Neural progenitor cell (in vitro differentiated cells): ENCODE data around the gene TIAM2. TPM values are rescaled to one million over a fixed set of nuclear protein-coding genes. Genes with fewer than 3 reads are reported as not detected.

Source experiments
- DNase-seq: peaks from one replicate; pipeline ENCODE4 v3.0.0-alpha.2; 2016; ENCODE audit warnings: low spot score
- H2AFZ ChIP-seq: fragments of 200-600 bp; sonication (generic); replicated peaks from 2 replicates; pipeline ENCODE4 v1.6.1; 2016; ENCODE audit warnings: antibody characterized with exemption
- H3F3A ChIP-seq: fragments of 200-600 bp; sonication (generic); 2 replicates; pipeline ENCODE4 v1.6.1; 2016; ENCODE audit warnings: antibody characterized with exemption, low read depth
- H3K27ac ChIP-seq: fragments of 200-600 bp; sonication (generic); 2 replicates; pipeline ENCODE4 v1.5.1; 2016; ENCODE audit warnings: mild to moderate bottlenecking
- H3K27me3 ChIP-seq: fragments of 200-600 bp; sonication (generic); 2 replicates; pipeline ENCODE4 v1.6.1; 2016; ENCODE audit warnings: mild to moderate bottlenecking, moderate library complexity
- H3K36me3 ChIP-seq: fragments of 200-600 bp; sonication (generic); 2 replicates; pipeline ENCODE4 v1.5.1; 2016
- H3K4me1 ChIP-seq: fragments of 200-600 bp; sonication (generic); 2 replicates; pipeline ENCODE4 v1.6.1; 2016; ENCODE audit warnings: mixed run types
- H3K4me2 ChIP-seq: fragments of 200-600 bp; sonication (generic); 2 replicates; pipeline ENCODE4 v1.6.1; 2016
- H3K4me3 ChIP-seq: fragments of 200-600 bp; sonication (generic); 2 replicates; pipeline ENCODE4 v1.5.1; 2016
- H3K79me2 ChIP-seq: fragments of 200-600 bp; sonication (generic); 2 replicates; pipeline ENCODE4 v1.6.1; 2016; ENCODE audit warnings: low read depth
- H3K9ac ChIP-seq: fragments of 200-600 bp; sonication (generic); 2 replicates; pipeline ENCODE4 v1.6.1; 2016
- H3K9me3 ChIP-seq: fragments of 200-600 bp; sonication (generic); 2 replicates; pipeline ENCODE4 v1.5.1; 2016; ENCODE audit warnings: low read depth
- H4K20me1 ChIP-seq: fragments of 200-600 bp; sonication (generic); 2 replicates; pipeline ENCODE4 v1.6.1; 2016; ENCODE audit warnings: low read depth
- H3K27ac Mint-ChIP-seq: 3 replicates; pipeline ENCODE4 v1.8.0; 2021; ENCODE audit warnings: mixed read lengths
- H3K27me3 Mint-ChIP-seq: 2 replicates; pipeline ENCODE4 v1.8.0; 2022; ENCODE audit warnings: low read depth, mild to moderate bottlenecking, inconsistent platforms, moderate library complexity, mixed read lengths; ENCODE audit not compliant: insufficient read depth
- H3K36me3 Mint-ChIP-seq: 3 replicates; pipeline ENCODE4 v1.8.0; 2021; ENCODE audit warnings: mixed read lengths
- H3K4me1 Mint-ChIP-seq: 3 replicates; pipeline ENCODE4 v1.8.0; 2021; ENCODE audit warnings: mixed read lengths
- H3K4me3 Mint-ChIP-seq: 3 replicates; pipeline ENCODE4 v1.8.0; 2021; ENCODE audit warnings: mild to moderate bottlenecking, moderate library complexity, mixed read lengths
- H3K9me3 Mint-ChIP-seq: 3 replicates; pipeline ENCODE4 v1.8.0; 2020; ENCODE audit warnings: mixed read lengths
- CTCF ChIP-seq: fragments of 200-600 bp; sonication (generic); IDR thresholded peaks from 2 replicates; pipeline ENCODE4 v1.5.1; 2017; ENCODE audit warnings: antibody characterized with exemption, mild to moderate bottlenecking
- EZH2 ChIP-seq: fragments of 200-600 bp; sonication (generic); IDR thresholded peaks from 2 replicates; pipeline ENCODE4 v1.6.1; 2017; ENCODE audit warnings: antibody characterized with exemption, mild to moderate bottlenecking, moderate library complexity
- EZH2phosphoT487 ChIP-seq: fragments of 200-600 bp; sonication (generic); IDR thresholded peaks from 2 replicates; pipeline ENCODE4 v1.6.1; 2017; ENCODE audit warnings: antibody characterized with exemption
- total RNA-seq: library from RNA; depleted of rRNA; stranded (reverse); fragments of >200 nt; gene quantifications from 2 replicates; pipeline ENCODE4 v1.2.3, GENCODE V29; 2015; ENCODE audit warnings: low replicate concordance

TIAM2 gene
- total RNA-seq, 1 donor from 2014 or later = 22.8 TPM

GRCh38 chr6:155110721-155111120 lies 115.6 kb downstream of the TIAM2 start:
- Mint-ChIP-seq H3K4me3 (no peak overlapping the region), H3K36me3 (no peaks in the 10 kb centered on the region), H3K27ac (peak overlapping the region; percentile 27), H3K27me3 (peaks cover 13% of the 10 kb centered on the region), H3K4me1 (peaks cover 62% of the 10 kb centered on the region), H3K9me3 (no peaks in the 10 kb centered on the region)
- TF ChIP-seq CTCF (no peak), EZH2 (no peak)
- Histone ChIP-seq H3K27ac (no peak overlapping the region), H2AFZ (no peak overlapping the region), H3K79me2 (no peaks in the 10 kb centered on the region), H4K20me1 (no peaks in the 10 kb centered on the region), H3K36me3 (no peaks in the 10 kb centered on the region), H3F3A (peaks cover 8% of the 10 kb centered on the region), H3K9ac (no peak overlapping the region), H3K4me2 (no peak overlapping the region), H3K9me3 (no peaks in the 10 kb centered on the region), H3K27me3 (no peaks in the 10 kb centered on the region), H3K4me3 (no peak overlapping the region), H3K4me1 (peaks cover 8% of the 10 kb centered on the region)
- DNase-seq = no peak

GRCh38 chr6:155112757-155113156 lies 117.6 kb downstream of the TIAM2 start:
- Mint-ChIP-seq H3K36me3 (no peaks in the 10 kb centered on the region), H3K9me3 (no peaks in the 10 kb centered on the region), H3K4me1 (peaks cover 64% of the 10 kb centered on the region), H3K27me3 (peaks cover 13% of the 10 kb centered on the region), H3K27ac (peak overlapping the region; percentile 78), H3K4me3 (no peak overlapping the region)
- H3K27me3 ChIP-seq = no peaks in the 10 kb centered on the region
- no peaks in the 10 kb centered on the region for H3K36me3 ChIP-seq
- no peaks in the 10 kb centered on the region for H4K20me1 ChIP-seq
- no peak for TF ChIP-seq EZH2phosphoT487
- TF ChIP-seq CTCF = no peak
- TF ChIP-seq EZH2 = no peak
- H2AFZ ChIP-seq = no peak overlapping the region
- no peak overlapping the region for H3K4me2 ChIP-seq
- peaks cover 8% of the 10 kb centered on the region for H3F3A ChIP-seq
- no peaks in the 10 kb centered on the region for H3K79me2 ChIP-seq
- H3K4me3 ChIP-seq = no peak overlapping the region
- H3K9me3 ChIP-seq = no peaks in the 10 kb centered on the region
- no peak overlapping the region for H3K9ac ChIP-seq
- H3K4me1 ChIP-seq = peaks cover 3% of the 10 kb centered on the region
- DNase-seq = no peak
- H3K27ac ChIP-seq = no peak overlapping the region

GRCh38 chr6:155115893-155116570 lies 120.9 kb downstream of the TIAM2 start:
- Histone ChIP-seq H2AFZ (no peak overlapping the region), H3K27ac (no peak overlapping the region), H3F3A (peaks cover 26% of the 10 kb centered on the region), H3K36me3 (no peaks in the 10 kb centered on the region), H3K79me2 (no peaks in the 10 kb centered on the region), H3K9ac (no peak overlapping the region), H3K4me3 (no peak overlapping the region), H3K4me1 (peaks cover 16% of the 10 kb centered on the region), H4K20me1 (peaks cover 6% of the 10 kb centered on the region), H3K4me2 (no peak overlapping the region), H3K27me3 (peaks cover 10% of the 10 kb centered on the region), H3K9me3 (no peaks in the 10 kb centered on the region)
- Mint-ChIP-seq H3K4me3 (no peak overlapping the region), H3K27me3 (peaks cover 6% of the 10 kb centered on the region), H3K36me3 (peaks cover 3% of the 10 kb centered on the region), H3K27ac (peak overlapping the region; percentile 59), H3K4me1 (peaks cover 61% of the 10 kb centered on the region), H3K9me3 (peaks cover 2% of the 10 kb centered on the region)
- TF ChIP-seq EZH2phosphoT487 = no peak
- no peak for TF ChIP-seq CTCF
- TF ChIP-seq EZH2 = no peak
- DNase-seq = no peak
